IMR-90 (cell line): ENCODE data around the gene CEP128. TPM values are rescaled to one million over a fixed set of nuclear protein-coding genes. Genes with fewer than 3 reads are reported as not detected.

Experiments used
- ATAC-seq: fragments of 200-7000 bp; cut with Tn5 transposase; 2 replicates; pipeline ENCODE4 v1.9.1; 2020; ENCODE audit warnings: low read depth, mild to moderate bottlenecking, moderate library complexity
- BruUV-seq: library from RNA; stranded (reverse); fragments of 400-500 nt; replicated peaks from 2 replicates; lab custom pipeline; 2021; lab: Mats Ljungman, UMichigan
- CTCF ChIA-PET: fragments of 300-600 bp; formaldehyde crosslinking; extraction: SDS; loops from one replicate; lab custom pipeline; 2021; ENCODE audit warnings: antibody characterized with exemption; lab: Yijun Ruan, JAX
- POLR2A ChIA-PET: fragments of 300-600 bp; sonication (Branson Sonifier 250); formaldehyde crosslinking; loops from one replicate; lab custom pipeline; 2022; ENCODE audit warnings: antibody characterized with exemption; ENCODE audit not compliant: unreplicated experiment; lab: Charles Lee
- DNase-seq: peaks from one replicate; pipeline ENCODE4 v3.0.0; 2013
- H2AFZ ChIP-seq: replicated peaks from 2 replicates; pipeline ENCODE3; 2013; ENCODE audit warnings: low read length, mild to moderate bottlenecking; ENCODE audit not compliant: poor library complexity
- H2AK5ac ChIP-seq: 2 replicates; pipeline ENCODE4 v1.6.1; 2013; ENCODE audit warnings: low read depth, low read length, inconsistent platforms
- H2AK9ac ChIP-seq: replicated peaks from 2 replicates; pipeline ENCODE3; 2013; ENCODE audit warnings: mild to moderate bottlenecking, low read depth, low read length, moderate library complexity; ENCODE audit not compliant: poor library complexity
- H2BK120ac ChIP-seq: 2 replicates; pipeline ENCODE4 v1.6.1; 2013; ENCODE audit warnings: low read depth, low read length, inconsistent platforms
- H2BK15ac ChIP-seq: 3 replicates; pipeline ENCODE4 v1.6.1; 2013; ENCODE audit warnings: low read depth, low read length, inconsistent platforms
- H2BK20ac ChIP-seq: 2 replicates; pipeline ENCODE4 v1.6.1; 2013; ENCODE audit warnings: low read depth, mild to moderate bottlenecking, inconsistent platforms, low read length, moderate library complexity
- H2BK5ac ChIP-seq: 2 replicates; pipeline ENCODE4 v1.6.1; 2013; ENCODE audit warnings: mild to moderate bottlenecking, low read depth, low read length, inconsistent platforms; ENCODE audit not compliant: poor library complexity, severe bottlenecking
- H3K14ac ChIP-seq: replicated peaks from 2 replicates; pipeline ENCODE4 v1.6.1; 2013; ENCODE audit warnings: low read depth, low read length, inconsistent platforms
- H3K18ac ChIP-seq: 2 replicates; pipeline ENCODE4 v1.6.1; 2013; ENCODE audit warnings: low read depth, low read length, control low read depth
- H3K23ac ChIP-seq: 2 replicates; pipeline ENCODE4 v1.6.1; 2013; ENCODE audit warnings: low read depth, low read length, inconsistent platforms
- H3K27ac ChIP-seq: 2 replicates; pipeline ENCODE4 v1.5.1; 2013; ENCODE audit warnings: mild to moderate bottlenecking, control low read depth, low read length; ENCODE audit not compliant: insufficient read depth
- H3K27me3 ChIP-seq: 2 replicates; pipeline ENCODE4 v1.6.1; 2013; ENCODE audit warnings: low read length; ENCODE audit not compliant: control insufficient read depth, insufficient read depth
- H3K36me3 ChIP-seq: 2 replicates; pipeline ENCODE4 v1.6.1; 2013; ENCODE audit warnings: low read length, mixed read lengths; ENCODE audit not compliant: control insufficient read depth, insufficient read depth
- H3K4ac ChIP-seq: 2 replicates; pipeline ENCODE4 v1.6.1; 2013; ENCODE audit warnings: low read depth, low read length, inconsistent platforms
- H3K4me1 ChIP-seq: 2 replicates; pipeline ENCODE4 v1.6.1; 2013; ENCODE audit warnings: low read length, mixed read lengths; ENCODE audit not compliant: control insufficient read depth, insufficient read depth
- H3K4me2 ChIP-seq: 2 replicates; pipeline ENCODE4 v1.6.1; 2013; ENCODE audit warnings: low read depth, mild to moderate bottlenecking, control low read depth, low read length, moderate library complexity
- H3K4me3 ChIP-seq: 2 replicates; pipeline ENCODE4 v1.5.1; 2013; ENCODE audit warnings: low read depth, mild to moderate bottlenecking, control low read depth, low read length, moderate library complexity; ENCODE audit not compliant: insufficient read depth
- H3K56ac ChIP-seq: 2 replicates; pipeline ENCODE4 v1.6.1; 2013; ENCODE audit warnings: low read length, inconsistent platforms; ENCODE audit not compliant: insufficient read depth; ENCODE audit errors: extremely low read depth
- H3K79me1 ChIP-seq, 2 experiments: 2 replicates each; pipeline ENCODE4 v1.6.1; 2013; ENCODE audit warnings: low read length in 2 of 2, inconsistent platforms in 1 of 2, low read depth in 1 of 2
- H3K9ac ChIP-seq: 2 replicates; pipeline ENCODE4 v1.6.1; 2013; ENCODE audit warnings: low read depth, low read length, control low read depth
- H3K9me1 ChIP-seq: 2 replicates; pipeline ENCODE4 v1.6.1; 2013; ENCODE audit warnings: low read length, inconsistent platforms; ENCODE audit not compliant: insufficient read depth
- H3K9me3 ChIP-seq: 2 replicates; pipeline ENCODE4 v1.6.1; 2013; ENCODE audit warnings: low read length; ENCODE audit not compliant: control insufficient read depth, insufficient read depth
- H4K20me1 ChIP-seq: 2 replicates; pipeline ENCODE4 v1.6.1; 2013; ENCODE audit warnings: low read length, inconsistent platforms; ENCODE audit not compliant: insufficient read depth
- H4K5ac ChIP-seq: 2 replicates; pipeline ENCODE4 v1.6.1; 2013; ENCODE audit warnings: mild to moderate bottlenecking, low read depth, low read length, control low read depth
- H4K8ac ChIP-seq, 2 experiments: 2 replicates each; pipeline ENCODE4 v1.6.1; 2013; ENCODE audit warnings: low read depth in 2 of 2, low read length in 2 of 2, control low read depth in 1 of 2, inconsistent platforms in 1 of 2
- H4K91ac ChIP-seq: 2 replicates; pipeline ENCODE4 v1.6.1; 2013; ENCODE audit warnings: low read depth, low read length, inconsistent platforms; ENCODE audit not compliant: insufficient read depth
- MAZ ChIP-seq: IDR thresholded peaks from 2 replicates; pipeline ENCODE4 v1.6.1; 2012; ENCODE audit warnings: low read depth, mild to moderate bottlenecking, low read length, improper control_type of control experiment, moderate library complexity, borderline replicate concordance
- WGBS, 2 experiments: methylation state at CpG; one replicate each; pipeline versions ENCODE4 v1.1.5 to v1.1.7; 2013; ENCODE audit warnings: missing lambda C conversion rate in 2 of 2; ENCODE audit not compliant: insufficient read length in 1 of 2; ENCODE audit errors: extremely low coverage in 2 of 2; 5-methylcytosine and 5-hydroxymethylcytosine counted together
- dilution Hi-C: fragments of 300-500 bp; cut with HindIII; formaldehyde crosslinking; loops from one replicate; pipeline ENCODE4 v1.14.3; 2018; ENCODE audit warnings: low sequenced_read_pairs; ENCODE audit not compliant: unreplicated experiment
- in situ Hi-C: fragments of 300-500 bp; cut with MboI; formaldehyde crosslinking; loops from 3 replicates; pipeline ENCODE4 v1.14.3; 2019; ENCODE audit warnings: low sequenced_read_pairs, inconsistent platforms, mixed read lengths
- intact Hi-C: fragments of 100-400 bp; cut with micrococcal nuclease; formaldehyde crosslinking; loops from 2 replicates; pipeline ENCODE4 v1.10.0; 2022
- polyA plus RNA-seq, 3 experiments: library from polyadenylated mRNA; depleted of rRNA; stranded (reverse); fragments of >200 nt; gene quantifications; 2 replicates each; pipeline ENCODE4 v1.2.3, GENCODE V29; 2012; ENCODE audit warnings: low replicate concordance in 1 of 3
- total RNA-seq: library from RNA; depleted of rRNA; stranded (reverse); fragments of >200 nt; gene quantifications from 2 replicates; pipeline ENCODE4 v1.2.3, GENCODE V29; 2012

CEP128 gene
- total and polyA plus RNA-seq, 2 of the 4 experiments (the other 2 are of a cell fraction): 1.9 to 5.7 TPM

DNA sequence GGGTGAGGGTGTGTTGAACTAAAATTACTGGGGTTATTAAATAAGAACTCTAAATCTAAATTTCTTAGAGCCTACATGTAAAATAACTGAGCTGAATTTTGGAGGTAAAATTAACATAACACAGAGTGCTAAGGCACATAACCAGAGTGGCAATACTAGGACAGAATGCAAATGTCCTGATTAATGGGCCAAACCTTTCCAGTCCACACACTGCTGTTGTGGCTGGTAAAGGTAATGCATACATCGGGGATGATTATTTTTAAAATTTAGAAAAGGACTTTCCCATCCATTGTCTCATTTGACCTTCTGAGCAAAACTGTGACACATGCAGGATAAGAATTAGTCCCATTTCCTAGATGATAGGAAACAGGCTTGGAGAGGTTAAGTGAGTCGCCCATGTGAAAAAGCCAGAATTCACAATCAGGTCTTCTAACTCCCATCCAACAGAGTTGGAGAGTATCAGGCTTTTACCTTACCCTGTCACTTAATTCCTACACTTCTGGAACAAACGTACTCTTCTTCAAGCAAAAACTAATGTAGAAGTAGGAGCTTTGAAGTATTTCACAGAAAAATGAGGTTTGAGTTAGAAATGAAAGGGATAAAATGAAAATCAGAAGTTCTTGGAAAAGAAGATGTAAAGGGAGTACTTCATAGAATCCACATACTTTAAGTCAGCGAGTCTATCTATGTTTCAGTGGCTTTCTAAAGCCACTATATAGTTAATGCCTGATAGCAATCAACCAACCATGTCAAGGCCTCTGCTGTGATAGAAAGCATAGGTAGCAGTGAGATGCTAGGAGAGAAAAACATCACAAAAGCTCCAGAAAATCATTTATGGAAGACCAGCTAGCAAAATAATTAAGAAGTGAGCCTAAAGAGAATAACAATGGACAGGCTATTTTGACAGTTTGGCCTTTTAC is 395.3 kb downstream of the CEP128 start:
- POLR2A ChIA-PET: no interaction called here
- ATAC-seq: no peak
- no CpG with 5 or more reads among the region's 4 CpGs for WGBS, 2 experiments
- Histone ChIP-seq H2AK9ac (no peak overlapping the region), H3K23ac (no peak overlapping the region), H2BK20ac (no peak overlapping the region), H4K91ac (no peak overlapping the region), H3K4ac (no peak overlapping the region), H3K79me1 (no peaks in the 10 kb centered on the region), H3K27me3 (no peaks in the 10 kb centered on the region), H3K36me3 (no peaks in the 10 kb centered on the region), H2BK5ac (no peak overlapping the region), H3K9ac (no peak overlapping the region), H3K9me1 (no peaks in the 10 kb centered on the region), H2AFZ (no peak overlapping the region), H3K27ac (no peak overlapping the region), H3K4me1 (no peaks in the 10 kb centered on the region), H4K5ac (no peak overlapping the region), H3K56ac (no peak overlapping the region), H2AK5ac (no peak overlapping the region), H4K20me1 (no peaks in the 10 kb centered on the region), H2BK15ac (no peak overlapping the region), H3K18ac (no peak overlapping the region), H3K14ac (no peak overlapping the region), H4K8ac (no peak overlapping the region), H3K9me3 (no peaks in the 10 kb centered on the region), H3K4me3 (no peak overlapping the region), H3K4me2 (no peak overlapping the region), H2BK120ac (no peak overlapping the region)
- intact Hi-C loops: no loop called here
- in situ Hi-C loops: no loop called here
- dilution Hi-C loops: no loop called here
- no peak for DNase-seq
- no TSS peak for BruUV-seq
- no peak for TF ChIP-seq MAZ
- CTCF ChIA-PET: no interaction called here
